Smooth muscle cell (in vitro differentiated cells): ENCODE measurements around the gene CYFIP2. TPM values are rescaled to one million over a fixed set of nuclear protein-coding genes. Genes with fewer than 3 reads are reported as not detected.
"Not testable (repeated sequence)": the region's sequence is repeated elsewhere in the genome, so short reads cannot be mapped to it uniquely, and the experiment has no call there.

Experiments used
- DNase-seq: peaks from one replicate; lab custom pipeline; 2025; ENCODE audit not compliant: unreplicated experiment; lab: John Stamatoyannopoulos, UW
- H2AFZ ChIP-seq: fragments of 200-600 bp; sonication (generic); 2 replicates; pipeline ENCODE4 v1.6.0; 2016; ENCODE audit warnings: antibody characterized with exemption, low read depth, mild to moderate bottlenecking
- H3F3A ChIP-seq: fragments of 200-600 bp; sonication (generic); 2 replicates; pipeline ENCODE4 v1.6.0; 2017; ENCODE audit warnings: antibody characterized with exemption, low read depth
- H3K27ac ChIP-seq: fragments of 200-600 bp; sonication (generic); 2 replicates; pipeline ENCODE4 v1.5.1; 2016; ENCODE audit warnings: low read depth, mild to moderate bottlenecking
- H3K27me3 ChIP-seq: fragments of 200-600 bp; sonication (generic); 2 replicates; pipeline ENCODE4 v1.6.1; 2016; ENCODE audit warnings: low read depth, mild to moderate bottlenecking
- H3K36me3 ChIP-seq: fragments of 200-600 bp; sonication (generic); 2 replicates; pipeline ENCODE4 v1.5.1; 2016; ENCODE audit warnings: low read depth
- H3K4me1 ChIP-seq: fragments of 200-600 bp; sonication (generic); 2 replicates; pipeline ENCODE4 v1.5.1; 2016; ENCODE audit warnings: low read depth
- H3K4me2 ChIP-seq: fragments of 200-600 bp; sonication (generic); 2 replicates; pipeline ENCODE4 v1.6.0; 2016; ENCODE audit warnings: mild to moderate bottlenecking
- H3K4me3 ChIP-seq: fragments of 200-600 bp; sonication (generic); 2 replicates; pipeline ENCODE4 v1.5.1; 2016; ENCODE audit warnings: mild to moderate bottlenecking
- H3K79me2 ChIP-seq: fragments of 200-600 bp; sonication (generic); 2 replicates; pipeline ENCODE4 v1.6.0; 2016; ENCODE audit warnings: low read depth, mild to moderate bottlenecking
- H3K9ac ChIP-seq: fragments of 200-600 bp; sonication (generic); 2 replicates; pipeline ENCODE4 v1.6.0; 2016; ENCODE audit warnings: low read depth
- H3K9me3 ChIP-seq: fragments of 200-600 bp; sonication (generic); replicated peaks from 2 replicates; pipeline ENCODE4 v1.5.1; 2016; ENCODE audit warnings: low read depth
- H4K20me1 ChIP-seq: fragments of 200-600 bp; sonication (generic); 2 replicates; pipeline ENCODE4 v1.6.0; 2016; ENCODE audit warnings: low read depth
- CTCF ChIP-seq: fragments of 200-600 bp; sonication (generic); IDR thresholded peaks from 2 replicates; pipeline ENCODE4 v1.5.1; 2017; ENCODE audit warnings: borderline replicate concordance, mild to moderate bottlenecking, antibody characterized with exemption; ENCODE audit not compliant: insufficient read depth, poor library complexity, severe bottlenecking
- WGBS: methylation state at CpG from one replicate; pipeline ENCODE4 v1.1.7; 2016; ENCODE audit warnings: low lambda C conversion rate; 5-methylcytosine and 5-hydroxymethylcytosine counted together
- polyA plus RNA-seq: library from polyadenylated mRNA; unstranded; fragments of >200 nt; fragmentation: Nextera tagmentation; extraction: Ambion mirVana; gene quantifications from 2 replicates; pipeline ENCODE4 v1.2.1, GENCODE V29; 2016
- total RNA-seq: library from RNA; depleted of rRNA; stranded (reverse); fragments of >200 nt; gene quantifications from 2 replicates; pipeline ENCODE4 v1.2.3, GENCODE V29; 2014

The CYFIP2 gene
- total and polyA plus RNA-seq, 2 experiments from 2014 or later, result 11.4 to 17.8 TPM

- TF ChIP-seq CTCF, result no peak
- H3K27me3 ChIP-seq, result no peaks in the 10 kb centered on the region
- no peak for DNase-seq
- H3K27ac ChIP-seq, result no peak overlapping the region
- H2AFZ ChIP-seq, result no peak overlapping the region
- H3K9me3 ChIP-seq, result no peaks in the 10 kb centered on the region
- H3K4me2 ChIP-seq, result no peak overlapping the region
- no peak overlapping the region for H3K9ac ChIP-seq
- no peak overlapping the region for H3K4me3 ChIP-seq
- H4K20me1 ChIP-seq, result no peaks in the 10 kb centered on the region
- no peaks in the 10 kb centered on the region for H3K4me1 ChIP-seq
- no peaks in the 10 kb centered on the region for H3F3A ChIP-seq
- WGBS, result 65% methylated on average over 3 of the region's 3 CpGs
- H3K36me3 ChIP-seq, result no peaks in the 10 kb centered on the region
- H3K79me2 ChIP-seq, result no peaks in the 10 kb centered on the region
These were observed 29.5 kb upstream of the CYFIP2 start for GRCh38 chr5:157236423-157236822.

GRCh38 chr5:157241483-157241882, 24.4 kb upstream of the CYFIP2 start:
- 59% methylated on average over 4 of the region's 4 CpGs for WGBS
- Histone ChIP-seq H3K9me3 (no peaks in the 10 kb centered on the region), H3F3A (no peaks in the 10 kb centered on the region), H3K4me3 (no peak overlapping the region), H3K4me1 (no peaks in the 10 kb centered on the region), H3K36me3 (no peaks in the 10 kb centered on the region), H4K20me1 (no peaks in the 10 kb centered on the region), H3K27me3 (no peaks in the 10 kb centered on the region), H3K27ac (no peak overlapping the region), H3K79me2 (no peaks in the 10 kb centered on the region), H2AFZ (no peak overlapping the region), H3K9ac (no peak overlapping the region), H3K4me2 (no peak overlapping the region)
- no peak for DNase-seq
- no peak for TF ChIP-seq CTCF

DNA sequence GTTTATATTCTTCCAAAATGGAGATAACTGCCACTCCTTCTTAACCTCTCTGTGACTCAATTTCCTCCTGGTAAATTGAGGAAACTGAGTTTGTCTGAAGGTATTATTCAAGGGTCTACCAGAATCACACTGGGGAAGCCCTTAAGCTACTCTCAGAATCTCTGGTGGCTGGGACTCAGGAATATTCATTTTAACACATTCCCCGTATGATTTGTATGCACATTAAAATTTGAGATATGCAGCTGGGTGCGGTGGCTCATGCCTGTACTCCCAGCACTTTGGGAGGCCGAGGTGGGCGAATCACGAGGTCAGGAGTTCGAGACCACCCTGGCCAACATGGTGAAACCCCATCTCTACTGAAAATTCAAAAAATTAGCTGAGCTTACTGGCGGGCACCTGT, 21.2 kb upstream of the CYFIP2 start:
- not testable (repeated sequence) for H3K9me3 ChIP-seq, H3K4me3 ChIP-seq, H3K4me2 ChIP-seq, H3K36me3 ChIP-seq, H3K9ac ChIP-seq, H3K27ac ChIP-seq, DNase-seq, H3K79me2 ChIP-seq, H3F3A ChIP-seq, H3K4me1 ChIP-seq, H3K27me3 ChIP-seq, H4K20me1 ChIP-seq, H2AFZ ChIP-seq
- 66% methylated on average over 7 of the region's 7 CpGs for WGBS

DNA sequence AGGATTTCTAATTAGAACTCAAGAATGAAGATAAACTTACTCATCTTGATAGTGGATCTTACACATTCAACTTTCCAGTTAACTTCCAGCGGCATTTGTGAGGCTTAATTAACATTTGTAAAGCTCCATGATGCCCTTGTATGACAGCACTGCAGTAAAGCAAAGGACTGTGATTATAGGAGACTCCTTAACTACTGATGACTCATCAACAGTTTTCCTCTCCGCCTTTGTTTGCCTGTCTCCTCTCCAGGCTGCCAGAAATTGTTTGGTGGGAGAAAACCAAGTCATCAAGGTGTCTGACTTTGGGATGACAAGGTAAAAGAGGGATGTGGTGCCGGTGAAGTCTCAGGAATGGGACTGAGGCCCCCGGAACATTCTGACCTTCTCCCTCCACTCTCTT, 20.4 kb upstream of the CYFIP2 start:
- WGBS, result 27% methylated on average over 4 of the region's 4 CpGs
- Histone ChIP-seq H3K9me3 (no peaks in the 10 kb centered on the region), H3K4me1 (no peaks in the 10 kb centered on the region), H3K79me2 (no peaks in the 10 kb centered on the region), H3K36me3 (no peaks in the 10 kb centered on the region), H3K4me3 (no peak overlapping the region), H3K27me3 (no peaks in the 10 kb centered on the region), H3K9ac (no peak overlapping the region), H2AFZ (peak overlapping the region; percentile 40), H3K27ac (peak overlapping the region; percentile 35), H3F3A (no peaks in the 10 kb centered on the region), H4K20me1 (no peaks in the 10 kb centered on the region), H3K4me2 (no peak overlapping the region)
- no peak for DNase-seq
- TF ChIP-seq CTCF, result no peak
